ENCODE measurements around the gene NMNAT2.

- TF ChIP-seq CTCF (conservative IDR thresholded peaks at IDR 0.05; ENCODE audit: low read length): no peak
- TF ChIP-seq EZH2phosphoT487 (IDR thresholded peaks at IDR 0.05; ENCODE audit: borderline replicate concordance, low read depth, low read length): no peak
Observed at GRCh38 chr1:183238071-183238470, 180.1 kb downstream of the NMNAT2 start.

Data from OCI-LY7 (cell line).